Activated T-helper 17 cell treated with anti-CD3 and anti-CD28 coated beads, Interleukin-2, amount 50 U/mL, for 72 hours (primary cell): ENCODE measurements around the gene ZNF3. TPM values are rescaled to one million over a fixed set of nuclear protein-coding genes. Genes with fewer than 3 reads are reported as not detected.
"Not testable (repeated sequence)": the region's sequence is repeated elsewhere in the genome, so short reads cannot be mapped to it uniquely, and the experiment has no call there.

Source experiments
- ATAC-seq: fragments of 150-1000 bp; cut with Tn5 transposase; replicated peaks from 2 replicates; pipeline ENCODE4 v1.10.0; 2021; ENCODE audit warnings: mild to moderate bottlenecking, moderate library complexity
- H3K27ac Mint-ChIP-seq: one replicate; pipeline ENCODE4 v1.8.0; 2022; ENCODE audit warnings: mixed read lengths
- H3K27me3 Mint-ChIP-seq: one replicate; pipeline ENCODE4 v1.8.0; 2022; ENCODE audit warnings: mixed read lengths
- H3K36me3 Mint-ChIP-seq: one replicate; pipeline ENCODE4 v1.8.0; 2022; ENCODE audit warnings: low read depth, mild to moderate bottlenecking, mixed read lengths
- H3K4me1 Mint-ChIP-seq: one replicate; pipeline ENCODE4 v1.8.0; 2022; ENCODE audit warnings: mixed read lengths
- H3K4me3 Mint-ChIP-seq: one replicate; pipeline ENCODE4 v1.8.0; 2022; ENCODE audit warnings: mild to moderate bottlenecking, mixed read lengths
- H3K9me3 Mint-ChIP-seq: one replicate; pipeline ENCODE4 v1.8.0; 2022; ENCODE audit warnings: mixed read lengths
- total RNA-seq, 2 donors: library from RNA; stranded (reverse); gene quantifications; one replicate each; pipeline ENCODE4 v1.2.3, GENCODE V29; 2022

Gene ZNF3
- total RNA-seq: 10 to 100 TPM; 16.9 to 17.1 TPM

DNA sequence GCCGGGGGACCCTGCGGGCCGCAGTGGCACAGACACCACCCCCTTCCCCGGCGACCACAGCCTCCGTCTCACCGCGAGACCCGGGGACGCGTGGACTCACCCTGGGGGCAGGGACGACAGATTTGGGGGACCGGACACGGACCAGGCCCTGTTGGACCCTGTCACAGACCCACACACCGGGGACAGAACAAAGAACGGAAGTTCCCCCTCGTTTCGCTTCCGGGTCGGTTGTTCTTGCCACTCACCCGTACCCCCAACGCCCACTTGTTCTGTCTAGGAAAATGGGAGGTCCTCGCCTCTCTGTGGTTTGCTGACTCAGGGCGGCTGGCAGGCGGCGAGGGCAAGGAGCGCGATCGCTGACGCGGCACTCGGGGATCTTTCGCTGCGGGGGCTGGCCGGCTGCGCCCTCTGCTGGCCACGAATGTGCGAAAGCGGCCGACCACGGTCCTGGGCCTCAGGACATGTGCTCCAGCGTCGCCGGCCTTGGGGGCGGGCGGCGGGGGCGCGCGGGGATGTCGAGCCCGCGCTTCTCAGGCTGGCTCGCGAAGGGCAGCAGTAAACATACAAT lies at the start of gene ZNF3:
ZNF3 (minus strand) TSS at position 189 of the 568 bp plus-strand sequence. CDS start 4,366 bp downstream, outside the sequence.
- H3K9me3 Mint-ChIP-seq: no peaks in the 10 kb centered on the region
- peak within 1 kb of the TSS; percentile 92 for H3K27ac Mint-ChIP-seq
- H3K4me3 Mint-ChIP-seq: peak within 1 kb of the TSS; percentile 89
- ATAC-seq: peak; percentile 89
- H3K36me3 Mint-ChIP-seq: peaks cover 33% of the 10 kb centered on the region
- H3K4me1 Mint-ChIP-seq: peaks cover 19% of the 10 kb centered on the region
- H3K27me3 Mint-ChIP-seq: no peaks in the 10 kb centered on the region

DNA sequence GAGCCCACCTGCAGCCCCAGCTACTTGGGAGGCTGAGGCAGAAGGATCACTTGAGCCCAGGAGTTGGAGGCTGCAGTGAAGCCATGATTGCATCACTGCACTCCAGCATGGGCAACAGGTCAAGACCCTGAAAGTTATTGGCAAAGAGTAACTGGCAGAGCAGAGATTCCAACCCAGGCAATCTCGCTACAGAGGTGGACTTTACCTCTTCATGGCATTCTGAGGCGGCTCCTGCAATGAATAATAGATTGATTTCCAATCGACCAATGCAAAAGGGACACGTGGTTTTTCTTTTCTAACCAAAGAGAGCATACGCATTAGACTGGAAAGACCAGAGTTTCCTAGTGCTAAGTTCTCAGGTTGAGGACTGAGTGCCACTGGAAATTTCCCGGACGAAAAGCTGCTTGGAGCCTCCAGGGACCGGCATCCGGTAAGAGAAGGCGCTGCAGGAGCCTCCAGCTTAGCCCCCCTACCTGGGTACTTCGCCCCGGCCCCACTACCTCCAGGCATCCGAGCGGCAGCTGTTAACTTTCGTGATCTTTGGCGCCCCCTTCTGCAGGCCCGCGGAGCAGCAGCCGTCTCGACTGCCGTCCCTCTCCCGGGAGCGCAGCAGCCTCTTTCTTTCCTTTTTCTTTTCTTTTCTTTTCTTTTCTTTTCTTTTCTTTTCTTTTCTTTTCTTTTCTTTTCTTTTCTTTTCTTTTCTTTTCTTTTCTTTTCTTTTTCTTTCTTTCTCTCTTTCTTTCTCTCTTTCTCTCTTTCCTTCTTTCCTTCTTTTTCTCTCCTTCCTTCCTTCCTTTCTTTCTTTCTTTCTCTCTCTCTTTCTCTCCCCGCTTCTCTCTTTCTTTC lies 49.3 kb upstream of the ZNF3 start:
- Mint-ChIP-seq H3K27ac (no peak overlapping the region), H3K9me3 (no peaks in the 10 kb centered on the region), H3K4me1 (no peaks in the 10 kb centered on the region), H3K4me3 (peak overlapping the region; percentile 53), H3K36me3 (peaks cover 10% of the 10 kb centered on the region), H3K27me3 (no peaks in the 10 kb centered on the region)
- no peak for ATAC-seq

DNA sequence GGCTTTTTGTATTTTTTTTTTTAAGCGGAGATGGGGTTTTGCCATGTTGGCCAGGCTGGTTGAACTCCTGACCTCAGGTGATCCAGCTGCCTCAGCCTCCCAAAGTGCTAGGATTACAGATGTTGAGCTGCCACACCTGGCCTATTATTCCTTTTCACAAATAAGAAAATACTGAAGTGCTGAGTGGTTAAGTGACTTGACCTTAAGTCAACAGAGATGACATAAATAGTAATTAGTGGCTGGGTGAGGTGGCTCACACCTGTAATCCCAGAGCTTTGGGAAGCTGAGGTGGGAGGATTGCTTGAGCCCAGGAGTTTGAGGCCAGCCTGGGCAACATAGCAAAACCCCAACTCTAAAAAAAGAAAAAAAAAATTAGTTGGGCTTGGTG lies 48.7 kb upstream of the ZNF3 start:
- not testable (repeated sequence) for H3K27ac Mint-ChIP-seq, ATAC-seq, H3K4me1 Mint-ChIP-seq, H3K27me3 Mint-ChIP-seq, H3K9me3 Mint-ChIP-seq
- Mint-ChIP-seq H3K4me3 (peak overlapping the region; percentile 53), H3K36me3 (peaks cover 10% of the 10 kb centered on the region)

DNA sequence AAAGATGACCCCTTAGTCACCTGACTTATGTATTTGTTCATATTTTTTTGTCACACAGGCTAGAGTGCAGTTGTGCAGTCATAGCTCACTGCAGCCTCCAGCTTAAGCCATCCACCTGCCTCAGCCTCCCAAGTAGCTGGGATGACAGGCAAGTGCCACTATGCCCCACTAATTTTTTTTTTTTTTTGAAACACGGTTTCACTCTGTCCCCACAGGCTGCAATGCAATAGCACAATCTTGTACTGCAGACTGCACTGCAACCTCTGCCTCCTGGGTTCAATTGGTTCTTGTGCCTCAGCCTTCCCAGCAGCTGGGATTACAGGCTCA lies 47.1 kb upstream of the ZNF3 start:
- no peaks in the 10 kb centered on the region for H3K27me3 Mint-ChIP-seq
- peak overlapping the region; percentile 98 for H3K4me3 Mint-ChIP-seq
- H3K4me1 Mint-ChIP-seq: peaks cover 5% of the 10 kb centered on the region
- no peak overlapping the region for H3K27ac Mint-ChIP-seq
- H3K36me3 Mint-ChIP-seq: peaks cover 17% of the 10 kb centered on the region
- H3K9me3 Mint-ChIP-seq: no peaks in the 10 kb centered on the region
- no peak for ATAC-seq

DNA sequence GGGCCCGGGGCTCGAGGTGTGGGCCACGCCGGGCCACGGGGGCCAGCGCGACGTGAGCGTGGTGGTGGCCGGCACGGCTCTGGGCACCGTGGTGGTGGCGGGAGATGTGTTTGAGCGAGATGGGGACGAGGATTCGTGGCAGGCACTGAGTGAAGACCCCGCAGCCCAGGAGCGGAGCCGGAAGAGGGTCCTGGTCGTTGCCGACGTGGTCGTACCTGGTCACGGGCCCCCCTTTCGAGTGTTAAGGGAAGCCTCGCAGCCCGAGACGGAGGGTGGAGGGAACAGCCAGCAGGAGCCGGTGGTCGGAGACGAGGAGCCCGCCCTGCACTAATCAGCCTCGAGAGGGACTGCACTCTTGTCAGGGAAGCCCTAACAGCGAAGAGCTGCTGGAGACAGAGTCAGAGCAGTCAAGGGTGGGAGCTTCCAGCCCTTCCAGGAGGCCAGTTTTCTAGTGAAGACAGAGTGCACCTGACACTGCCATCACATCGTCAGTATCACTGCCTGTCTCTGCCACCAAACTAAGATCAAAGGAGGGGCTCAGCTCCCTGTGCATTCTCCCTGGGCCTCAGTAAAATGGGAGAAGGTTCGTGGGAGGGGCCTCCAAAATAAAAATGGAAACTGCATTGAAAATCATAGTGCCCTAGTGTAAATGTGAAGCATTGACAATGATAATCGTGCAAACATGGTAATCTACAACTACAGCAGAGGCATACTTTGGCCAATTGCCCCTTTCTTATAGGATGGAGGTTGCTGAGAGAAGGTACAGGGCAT lies 46.5 kb upstream of the ZNF3 start:
- Mint-ChIP-seq H3K27ac (no peak overlapping the region), H3K27me3 (no peaks in the 10 kb centered on the region), H3K36me3 (peaks cover 19% of the 10 kb centered on the region), H3K9me3 (no peaks in the 10 kb centered on the region), H3K4me1 (peaks cover 5% of the 10 kb centered on the region), H3K4me3 (peak overlapping the region; percentile 98)
- no peak for ATAC-seq

DNA sequence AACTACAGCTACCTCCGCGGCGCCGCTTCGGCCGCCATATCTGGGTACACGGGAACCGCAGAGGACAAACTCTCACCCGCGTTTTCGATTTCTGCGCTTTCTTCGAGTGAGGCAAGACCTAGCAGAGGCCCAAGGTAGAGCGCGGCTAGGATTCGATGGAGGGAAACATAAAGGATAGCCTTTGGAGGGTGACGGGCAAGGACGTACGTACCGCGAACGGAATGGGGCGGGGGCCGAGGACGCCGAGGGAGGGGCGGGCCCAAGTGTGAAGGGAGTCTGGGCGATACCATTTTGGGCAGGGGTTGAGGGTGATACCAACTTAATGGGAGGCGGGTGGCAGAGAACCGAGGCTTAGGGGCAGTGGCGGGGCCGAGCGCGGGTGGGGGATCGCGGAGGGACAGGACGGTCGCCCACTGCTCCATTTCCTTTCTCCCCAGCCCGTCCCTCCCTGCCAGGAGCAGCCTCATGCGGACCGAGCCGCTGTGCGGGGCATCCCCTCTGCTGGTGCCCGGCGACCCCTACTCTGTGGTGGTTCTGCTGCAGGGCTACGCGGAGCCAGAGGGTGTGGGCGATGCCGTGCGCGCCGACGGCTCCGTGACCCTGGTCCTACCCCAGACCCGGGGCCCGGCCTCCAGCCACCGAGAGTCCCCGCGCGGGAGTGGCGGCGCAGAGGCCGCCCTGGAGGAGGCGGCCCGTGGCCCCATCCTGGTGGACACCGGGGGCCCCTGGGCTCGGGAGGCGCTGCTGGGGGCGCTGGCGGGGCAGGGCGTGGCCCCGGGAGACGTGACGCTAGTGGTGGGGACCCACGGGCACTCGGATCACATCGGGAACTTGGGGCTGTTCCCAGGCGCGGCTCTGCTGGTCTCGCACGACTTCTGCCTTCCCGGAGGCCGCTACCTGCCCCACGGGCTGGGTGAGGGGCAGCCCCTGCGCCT lies 45.7 kb upstream of the ZNF3 start, which contains the start of gene MBLAC1:
MBLAC1 (plus strand) TSS at position 37 of the 935 bp plus-strand sequence; CDS start at position 466, 429 bp downstream.
- H3K9me3 Mint-ChIP-seq: no peaks in the 10 kb centered on the region
- H3K4me3 Mint-ChIP-seq: peak within 1 kb of the TSS; percentile 98
- H3K27me3 Mint-ChIP-seq: no peaks in the 10 kb centered on the region
- ATAC-seq: peak; percentile 81
- peaks cover 5% of the 10 kb centered on the region for H3K4me1 Mint-ChIP-seq
- H3K27ac Mint-ChIP-seq: peak within 1 kb of the TSS; percentile 98
- peaks cover 27% of the 10 kb centered on the region for H3K36me3 Mint-ChIP-seq

DNA sequence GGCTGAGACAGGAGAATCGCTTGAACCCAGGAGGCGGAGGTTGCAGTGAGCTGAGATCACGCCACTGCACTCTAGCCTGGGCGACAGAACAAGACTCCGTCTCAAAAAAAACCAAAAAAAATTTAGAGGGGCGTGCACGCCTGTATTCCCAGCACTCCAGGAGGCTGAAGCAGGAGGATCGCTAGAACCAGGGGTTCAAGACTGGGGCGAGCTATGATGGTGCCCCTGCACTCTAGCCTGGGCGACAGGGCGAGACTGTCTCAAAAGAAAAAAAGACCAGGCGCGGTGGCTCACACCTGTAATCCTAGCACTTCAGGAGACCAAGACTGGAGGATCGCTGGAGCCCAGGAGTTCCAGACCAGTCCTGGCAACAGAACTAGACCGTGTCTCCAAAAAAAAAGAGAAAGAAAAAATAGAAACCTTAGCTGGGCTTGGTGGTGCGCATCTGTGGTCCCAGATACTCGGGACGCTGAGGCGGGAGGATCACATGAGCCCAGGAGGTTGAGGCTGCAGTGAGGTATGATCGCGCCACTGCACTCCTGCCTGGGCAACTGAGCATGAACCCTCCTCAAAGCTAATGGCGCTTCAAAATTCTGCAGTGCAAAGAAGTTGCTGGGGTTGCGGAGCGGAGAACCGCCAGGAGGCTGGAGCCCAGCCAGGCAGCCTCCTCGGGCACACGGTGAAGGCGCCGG lies 44.9 kb upstream of the ZNF3 start:
- Mint-ChIP-seq H3K4me3 (peak overlapping the region; percentile 98), H3K27me3 (no peaks in the 10 kb centered on the region), H3K27ac (peak overlapping the region; percentile 98), H3K4me1 (peaks cover 5% of the 10 kb centered on the region), H3K36me3 (peaks cover 29% of the 10 kb centered on the region), H3K9me3 (no peaks in the 10 kb centered on the region)
- ATAC-seq: peak; percentile 43

DNA sequence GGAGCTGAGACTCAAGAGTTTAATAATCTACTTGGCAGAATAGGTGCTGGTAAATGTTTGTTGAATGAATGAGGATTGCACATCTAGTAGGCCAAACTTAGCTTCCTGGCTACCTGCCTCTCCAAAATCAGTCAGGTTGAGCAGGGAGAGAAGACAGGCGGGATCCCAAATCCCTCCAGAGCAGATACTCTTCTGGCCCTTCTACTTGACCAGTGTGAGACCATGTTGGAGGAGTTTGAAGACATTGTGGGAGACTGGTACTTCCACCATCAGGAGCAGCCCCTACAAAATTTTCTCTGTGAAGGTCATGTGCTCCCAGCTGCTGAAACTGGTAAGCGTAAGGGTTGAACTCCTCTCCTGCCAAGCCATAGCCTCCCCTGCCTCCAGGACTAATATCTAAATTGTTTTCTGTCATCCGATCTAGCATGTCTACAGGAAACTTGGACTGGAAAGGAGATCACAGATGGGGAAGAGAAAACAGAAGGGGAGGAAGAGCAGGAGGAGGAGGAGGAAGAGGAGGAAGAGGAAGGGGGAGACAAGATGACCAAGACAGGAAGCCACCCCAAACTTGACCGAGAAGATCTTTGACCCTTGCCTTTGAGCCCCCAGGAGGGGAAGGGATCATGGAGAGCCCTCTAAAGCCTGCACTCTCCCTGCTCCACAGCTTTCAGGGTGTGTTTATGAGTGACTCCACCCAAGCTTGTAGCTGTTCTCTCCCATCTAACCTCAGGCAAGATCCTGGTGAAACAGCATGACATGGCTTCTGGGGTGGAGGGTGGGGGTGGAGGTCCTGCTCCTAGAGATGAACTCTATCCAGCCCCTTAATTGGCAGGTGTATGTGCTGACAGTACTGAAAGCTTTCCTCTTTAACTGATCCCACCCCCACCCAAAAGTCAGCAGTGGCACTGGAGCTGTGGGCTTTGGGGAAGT lies 43.0 kb upstream of the ZNF3 start:
- Mint-ChIP-seq H3K27me3 (no peaks in the 10 kb centered on the region), H3K36me3 (peaks cover 33% of the 10 kb centered on the region), H3K4me3 (peak overlapping the region; percentile 98), H3K9me3 (no peaks in the 10 kb centered on the region), H3K27ac (peak overlapping the region; percentile 78), H3K4me1 (peaks cover 5% of the 10 kb centered on the region)
- no peak for ATAC-seq

DNA sequence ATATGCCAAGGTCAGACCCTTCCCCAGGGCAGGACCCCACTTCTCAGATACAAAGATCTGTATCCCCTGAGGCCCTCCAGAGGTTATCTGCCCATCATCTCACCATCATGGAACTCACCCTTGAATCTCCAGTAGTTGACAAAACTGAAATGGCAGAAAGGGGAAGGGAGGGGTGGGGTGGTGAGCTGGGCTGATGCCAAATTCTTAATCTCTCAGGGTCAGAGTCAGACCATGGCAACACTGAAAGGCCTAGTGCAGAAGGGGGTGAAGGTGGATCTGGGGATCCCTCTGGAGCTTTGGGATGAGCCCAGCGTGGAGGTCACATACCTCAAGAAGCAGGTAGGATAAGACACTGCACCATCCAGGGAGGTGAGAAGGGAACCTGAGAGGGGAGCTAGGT lies 41.0 kb upstream of the ZNF3 start:
- peaks cover 44% of the 10 kb centered on the region for H3K36me3 Mint-ChIP-seq
- no peak for ATAC-seq
- no peak overlapping the region for H3K27ac Mint-ChIP-seq
- H3K4me1 Mint-ChIP-seq: peaks cover 5% of the 10 kb centered on the region
- H3K4me3 Mint-ChIP-seq: no peak overlapping the region
- H3K9me3 Mint-ChIP-seq: no peaks in the 10 kb centered on the region
- no peaks in the 10 kb centered on the region for H3K27me3 Mint-ChIP-seq

DNA sequence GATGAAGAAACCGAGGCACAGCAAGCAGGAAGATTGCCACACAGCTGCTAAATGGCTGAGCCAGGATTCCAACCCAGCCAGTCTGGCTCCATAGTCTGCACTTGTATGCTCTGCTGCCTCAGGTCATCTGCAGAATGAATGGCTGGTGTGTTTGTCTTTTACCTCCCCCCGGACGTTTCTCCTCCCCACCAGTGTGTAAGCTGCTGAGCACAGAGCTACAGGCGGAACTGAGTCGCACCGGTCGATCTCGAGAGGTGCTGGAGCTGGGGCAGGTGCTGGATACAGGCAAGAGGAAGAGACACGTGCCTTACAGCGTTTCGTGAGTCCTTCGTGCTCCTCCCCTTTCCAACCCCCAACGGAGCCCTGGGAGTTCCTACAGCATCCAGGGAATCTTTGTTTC lies 40.5 kb upstream of the ZNF3 start:
- H3K27ac Mint-ChIP-seq: no peak overlapping the region
- peaks cover 5% of the 10 kb centered on the region for H3K4me1 Mint-ChIP-seq
- no peaks in the 10 kb centered on the region for H3K27me3 Mint-ChIP-seq
- H3K4me3 Mint-ChIP-seq: no peak overlapping the region
- peaks cover 44% of the 10 kb centered on the region for H3K36me3 Mint-ChIP-seq
- no peak for ATAC-seq
- H3K9me3 Mint-ChIP-seq: no peaks in the 10 kb centered on the region

DNA sequence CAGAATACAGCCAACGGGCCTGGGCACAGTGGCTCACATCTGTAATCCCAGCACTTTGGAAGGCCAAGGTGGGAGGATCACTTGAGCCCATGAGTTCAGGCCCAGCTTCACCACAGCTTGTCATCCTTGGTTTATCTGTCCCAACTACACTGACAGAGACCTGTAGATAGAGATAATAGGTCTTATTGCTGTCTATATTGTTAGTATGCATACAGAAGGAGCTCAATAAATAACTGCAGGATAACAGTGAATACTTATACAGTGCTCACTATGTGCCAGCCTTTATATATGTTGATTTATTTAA lies 39.2 kb upstream of the ZNF3 start:
- Mint-ChIP-seq H3K27me3 (no peaks in the 10 kb centered on the region), H3K27ac (peak overlapping the region; percentile 100), H3K4me1 (peaks cover 10% of the 10 kb centered on the region), H3K4me3 (peak overlapping the region; percentile 92), H3K36me3 (peaks cover 34% of the 10 kb centered on the region), H3K9me3 (no peaks in the 10 kb centered on the region)
- ATAC-seq: no peak

DNA sequence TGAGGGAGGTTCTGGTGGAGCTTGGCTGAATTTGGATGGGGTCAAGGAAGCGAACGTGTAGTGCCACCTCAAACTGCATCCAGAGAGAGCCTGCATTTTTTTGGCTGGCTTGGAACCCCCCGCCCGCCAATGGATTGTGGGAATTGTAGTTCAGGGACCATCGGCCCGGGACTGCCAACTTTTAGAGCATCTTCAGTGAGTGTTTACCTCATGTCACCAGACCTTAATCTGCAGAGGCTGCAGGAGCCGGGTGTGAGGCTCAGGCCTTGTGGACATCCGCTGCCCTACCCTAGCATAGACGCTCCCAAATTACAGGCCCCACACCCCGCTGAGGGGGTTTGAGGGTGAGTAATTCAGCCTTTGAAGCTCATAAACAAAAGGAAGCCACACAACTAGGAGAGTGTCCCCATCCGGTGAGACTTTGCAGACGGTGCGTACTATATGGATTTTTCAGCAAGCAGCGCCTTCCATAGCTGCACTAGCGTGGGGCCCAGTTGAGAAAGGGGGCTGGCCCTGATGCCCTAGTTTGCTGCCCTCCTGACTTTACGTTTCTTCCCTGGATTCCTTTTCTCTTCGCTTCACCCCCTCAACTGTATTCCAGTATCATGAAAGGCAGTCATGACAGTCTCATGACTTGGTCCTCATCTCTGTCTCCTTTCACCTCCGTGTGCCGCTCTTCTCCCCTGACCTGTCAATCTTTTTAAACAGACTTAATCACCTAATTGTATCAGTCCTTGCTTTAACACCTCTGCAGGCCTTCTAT lies 38.6 kb upstream of the ZNF3 start:
- H3K27me3 Mint-ChIP-seq: no peaks in the 10 kb centered on the region
- peak; percentile 70 for ATAC-seq
- no peaks in the 10 kb centered on the region for H3K9me3 Mint-ChIP-seq

More for the DNA sequence above, 38.6 kb upstream of the ZNF3 start:
- H3K27ac Mint-ChIP-seq: peak overlapping the region; percentile 100
- peaks cover 10% of the 10 kb centered on the region for H3K4me1 Mint-ChIP-seq
- H3K36me3 Mint-ChIP-seq: peaks cover 34% of the 10 kb centered on the region
- peak overlapping the region; percentile 92 for H3K4me3 Mint-ChIP-seq
